ENCODE results near the gene ITGAE. TPM values are rescaled to one million over a fixed set of nuclear protein-coding genes. Genes with fewer than 3 reads are reported as not detected.

ITGAE gene, protein sequence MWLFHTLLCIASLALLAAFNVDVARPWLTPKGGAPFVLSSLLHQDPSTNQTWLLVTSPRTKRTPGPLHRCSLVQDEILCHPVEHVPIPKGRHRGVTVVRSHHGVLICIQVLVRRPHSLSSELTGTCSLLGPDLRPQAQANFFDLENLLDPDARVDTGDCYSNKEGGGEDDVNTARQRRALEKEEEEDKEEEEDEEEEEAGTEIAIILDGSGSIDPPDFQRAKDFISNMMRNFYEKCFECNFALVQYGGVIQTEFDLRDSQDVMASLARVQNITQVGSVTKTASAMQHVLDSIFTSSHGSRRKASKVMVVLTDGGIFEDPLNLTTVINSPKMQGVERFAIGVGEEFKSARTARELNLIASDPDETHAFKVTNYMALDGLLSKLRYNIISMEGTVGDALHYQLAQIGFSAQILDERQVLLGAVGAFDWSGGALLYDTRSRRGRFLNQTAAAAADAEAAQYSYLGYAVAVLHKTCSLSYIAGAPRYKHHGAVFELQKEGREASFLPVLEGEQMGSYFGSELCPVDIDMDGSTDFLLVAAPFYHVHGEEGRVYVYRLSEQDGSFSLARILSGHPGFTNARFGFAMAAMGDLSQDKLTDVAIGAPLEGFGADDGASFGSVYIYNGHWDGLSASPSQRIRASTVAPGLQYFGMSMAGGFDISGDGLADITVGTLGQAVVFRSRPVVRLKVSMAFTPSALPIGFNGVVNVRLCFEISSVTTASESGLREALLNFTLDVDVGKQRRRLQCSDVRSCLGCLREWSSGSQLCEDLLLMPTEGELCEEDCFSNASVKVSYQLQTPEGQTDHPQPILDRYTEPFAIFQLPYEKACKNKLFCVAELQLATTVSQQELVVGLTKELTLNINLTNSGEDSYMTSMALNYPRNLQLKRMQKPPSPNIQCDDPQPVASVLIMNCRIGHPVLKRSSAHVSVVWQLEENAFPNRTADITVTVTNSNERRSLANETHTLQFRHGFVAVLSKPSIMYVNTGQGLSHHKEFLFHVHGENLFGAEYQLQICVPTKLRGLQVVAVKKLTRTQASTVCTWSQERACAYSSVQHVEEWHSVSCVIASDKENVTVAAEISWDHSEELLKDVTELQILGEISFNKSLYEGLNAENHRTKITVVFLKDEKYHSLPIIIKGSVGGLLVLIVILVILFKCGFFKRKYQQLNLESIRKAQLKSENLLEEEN
- total RNA-seq, result 24.5 and 25.3 TPM in 2 replicates
- long read RNA-seq, transcript ITGAE-207 (4 exons, 672 nt), result major isoform, 8 of 12 reads
- long read RNA-seq, partial matches to known transcripts, result 1 of 12 reads
- long read RNA-seq, other reads (novel, unspliced or antisense), result 0 of 12 reads

- Mint-ChIP-seq H3K27ac (ENCODE audit: unreplicated experiment) (no peak within 1 kb of the TSS), H3K27me3 (ENCODE audit: unreplicated experiment) (no peaks in the 10 kb centered on the region), H3K9me3 (ENCODE audit: unreplicated experiment) (no peaks in the 10 kb centered on the region), H3K4me1 (ENCODE audit: unreplicated experiment) (peaks cover 5% of the 10 kb centered on the region), H3K4me3 (ENCODE audit: unreplicated experiment) (no peak within 1 kb of the TSS), H3K36me3 (ENCODE audit: unreplicated experiment) (peaks cover 7% of the 10 kb centered on the region)
- no peak for DNase-seq (ENCODE audit: extremely low spot score, unreplicated experiment)
- TF ChIP-seq, protein P1, sequence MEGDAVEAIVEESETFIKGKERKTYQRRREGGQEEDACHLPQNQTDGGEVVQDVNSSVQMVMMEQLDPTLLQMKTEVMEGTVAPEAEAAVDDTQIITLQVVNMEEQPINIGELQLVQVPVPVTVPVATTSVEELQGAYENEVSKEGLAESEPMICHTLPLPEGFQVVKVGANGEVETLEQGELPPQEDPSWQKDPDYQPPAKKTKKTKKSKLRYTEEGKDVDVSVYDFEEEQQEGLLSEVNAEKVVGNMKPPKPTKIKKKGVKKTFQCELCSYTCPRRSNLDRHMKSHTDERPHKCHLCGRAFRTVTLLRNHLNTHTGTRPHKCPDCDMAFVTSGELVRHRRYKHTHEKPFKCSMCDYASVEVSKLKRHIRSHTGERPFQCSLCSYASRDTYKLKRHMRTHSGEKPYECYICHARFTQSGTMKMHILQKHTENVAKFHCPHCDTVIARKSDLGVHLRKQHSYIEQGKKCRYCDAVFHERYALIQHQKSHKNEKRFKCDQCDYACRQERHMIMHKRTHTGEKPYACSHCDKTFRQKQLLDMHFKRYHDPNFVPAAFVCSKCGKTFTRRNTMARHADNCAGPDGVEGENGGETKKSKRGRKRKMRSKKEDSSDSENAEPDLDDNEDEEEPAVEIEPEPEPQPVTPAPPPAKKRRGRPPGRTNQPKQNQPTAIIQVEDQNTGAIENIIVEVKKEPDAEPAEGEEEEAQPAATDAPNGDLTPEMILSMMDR (IDR thresholded peaks at IDR 0.05), result no peak
These were observed at the start of gene ITGAE for GRCh38 chr17:3800362-3801271. Gene ITGAE (minus strand): TSS chr17:3801188. CDS start chr17:3801144, 44 bp downstream.

GRCh38 chr17:3848229-3848835 lies 47.3 kb upstream of the ITGAE start:
- no peak overlapping the region for H3K4me3 Mint-ChIP-seq (ENCODE audit: unreplicated experiment)
- peaks cover 20% of the 10 kb centered on the region for H3K27me3 Mint-ChIP-seq (ENCODE audit: unreplicated experiment)
- peaks cover 21% of the 10 kb centered on the region for H3K4me1 Mint-ChIP-seq (ENCODE audit: unreplicated experiment)
- H3K27ac Mint-ChIP-seq (ENCODE audit: unreplicated experiment), result no peak overlapping the region
- peaks cover 6% of the 10 kb centered on the region for H3K36me3 Mint-ChIP-seq (ENCODE audit: unreplicated experiment)
- TF ChIP-seq, protein P1 (IDR thresholded peaks at IDR 0.05), result no peak
- no peaks in the 10 kb centered on the region for H3K9me3 Mint-ChIP-seq (ENCODE audit: unreplicated experiment)
- no peak for DNase-seq (ENCODE audit: extremely low spot score, unreplicated experiment)

- no peak for DNase-seq (ENCODE audit: extremely low spot score, unreplicated experiment)
- Mint-ChIP-seq H3K27me3 (ENCODE audit: unreplicated experiment) (peaks cover 14% of the 10 kb centered on the region), H3K4me3 (ENCODE audit: unreplicated experiment) (no peak overlapping the region), H3K4me1 (ENCODE audit: unreplicated experiment) (peaks cover 21% of the 10 kb centered on the region), H3K27ac (ENCODE audit: unreplicated experiment) (no peak overlapping the region), H3K36me3 (ENCODE audit: unreplicated experiment) (peaks cover 8% of the 10 kb centered on the region), H3K9me3 (ENCODE audit: unreplicated experiment) (no peaks in the 10 kb centered on the region)
- TF ChIP-seq, protein P1 (IDR thresholded peaks at IDR 0.05), result no peak
These were observed 46.2 kb upstream of the ITGAE start for GRCh38 chr17:3847165-3847670.

GRCh38 chr17:3846437-3847164 lies 45.6 kb upstream of the ITGAE start:
- H3K4me3 Mint-ChIP-seq (ENCODE audit: unreplicated experiment), result peak overlapping the region; percentile 58
- H3K4me1 Mint-ChIP-seq (ENCODE audit: unreplicated experiment), result peaks cover 21% of the 10 kb centered on the region
- peaks cover 8% of the 10 kb centered on the region for H3K27me3 Mint-ChIP-seq (ENCODE audit: unreplicated experiment)
- DNase-seq (ENCODE audit: extremely low spot score, unreplicated experiment), result no peak
- peaks cover 8% of the 10 kb centered on the region for H3K36me3 Mint-ChIP-seq (ENCODE audit: unreplicated experiment)
- no peaks in the 10 kb centered on the region for H3K9me3 Mint-ChIP-seq (ENCODE audit: unreplicated experiment)
- TF ChIP-seq, protein P1 (IDR thresholded peaks at IDR 0.05), result no peak
- H3K27ac Mint-ChIP-seq (ENCODE audit: unreplicated experiment), result no peak overlapping the region

Data from osteocyte (in vitro differentiated cells).